Measurements from ENCODE around the gene MPZL2.

The MPZL2 gene

GRCh38 chr11:118233850-118234249 is 30.2 kb downstream of the MPZL2 start:
- H3K9me3 ChIP-seq (ENCODE audit: control insufficient read depth, low read length) = no peaks in the 10 kb centered on the region
- WGBS, 2 experiments = 94 to 97% methylated on average over 1 of the region's 1 CpG
- no peak overlapping the region for H3K27ac ChIP-seq (ENCODE audit: insufficient read depth, low read depth, low read length, poor library complexity, severe bottlenecking)
- H3K36me3 ChIP-seq (ENCODE audit: control insufficient read depth, insufficient read depth, low read length) = no peaks in the 10 kb centered on the region
- H3K4me3 ChIP-seq (ENCODE audit: insufficient read depth, low read depth, low read length) = no peak overlapping the region
- H3K4me1 ChIP-seq (ENCODE audit: control insufficient read depth, insufficient read depth, low read length) = no peaks in the 10 kb centered on the region
- no peaks in the 10 kb centered on the region for H3K27me3 ChIP-seq (ENCODE audit: control insufficient read depth, insufficient read depth, low read length, poor library complexity, severe bottlenecking)

DNA sequence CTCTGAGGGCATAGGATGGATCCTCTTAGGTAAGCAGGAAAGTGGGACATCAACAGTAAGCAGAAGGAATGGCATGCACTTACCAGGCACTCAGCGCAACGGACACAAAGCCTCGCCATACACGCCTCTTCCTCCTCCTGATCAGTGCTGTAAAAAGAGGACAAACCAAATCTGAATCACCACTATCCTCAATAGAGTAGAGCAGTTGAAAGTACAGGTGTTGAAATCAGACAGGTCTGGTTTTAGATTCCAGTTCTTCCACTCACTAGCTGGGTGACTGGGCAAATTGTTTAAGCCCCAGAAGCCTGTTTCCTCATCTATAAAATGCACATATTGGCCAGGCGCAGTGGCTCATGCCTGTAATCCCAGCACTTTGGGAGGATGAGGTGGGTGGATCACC is 30.7 kb downstream of the MPZL2 start:
- H3K27ac ChIP-seq (ENCODE audit: insufficient read depth, low read depth, low read length, poor library complexity, severe bottlenecking) = no peak overlapping the region
- WGBS, 2 experiments = 83 to 94% methylated on average over 5 of the region's 5 CpGs
- no peaks in the 10 kb centered on the region for H3K36me3 ChIP-seq (ENCODE audit: control insufficient read depth, insufficient read depth, low read length)

GRCh38 chr11:118232659-118233058 is 31.4 kb downstream of the MPZL2 start:
- Histone ChIP-seq H3K4me1 (ENCODE audit: control insufficient read depth, insufficient read depth, low read length) (no peaks in the 10 kb centered on the region), H3K27me3 (ENCODE audit: control insufficient read depth, insufficient read depth, low read length, poor library complexity, severe bottlenecking) (no peaks in the 10 kb centered on the region), H3K36me3 (ENCODE audit: control insufficient read depth, insufficient read depth, low read length) (no peaks in the 10 kb centered on the region), H3K9me3 (ENCODE audit: control insufficient read depth, low read length) (no peaks in the 10 kb centered on the region), H3K4me3 (ENCODE audit: insufficient read depth, low read depth, low read length) (no peak overlapping the region), H3K27ac (ENCODE audit: insufficient read depth, low read depth, low read length, poor library complexity, severe bottlenecking) (no peak overlapping the region)
- 89 to 96% methylated on average over 1 of the region's 1 CpG for WGBS, 2 experiments

More for the DNA sequence above, 30.7 kb downstream of the MPZL2 start:
- H3K27me3 ChIP-seq (ENCODE audit: control insufficient read depth, insufficient read depth, low read length, poor library complexity, severe bottlenecking) = no peaks in the 10 kb centered on the region
- no peak overlapping the region for H3K4me3 ChIP-seq (ENCODE audit: insufficient read depth, low read depth, low read length)
- no peaks in the 10 kb centered on the region for H3K4me1 ChIP-seq (ENCODE audit: control insufficient read depth, insufficient read depth, low read length)
- H3K9me3 ChIP-seq (ENCODE audit: control insufficient read depth, low read length) = no peaks in the 10 kb centered on the region

- Histone ChIP-seq H3K27me3 (ENCODE audit: control insufficient read depth, insufficient read depth, low read length, poor library complexity, severe bottlenecking) (no peaks in the 10 kb centered on the region), H3K36me3 (ENCODE audit: control insufficient read depth, insufficient read depth, low read length) (no peaks in the 10 kb centered on the region), H3K4me1 (ENCODE audit: control insufficient read depth, insufficient read depth, low read length) (no peaks in the 10 kb centered on the region)
These were observed 32.6 kb downstream of the MPZL2 start for GRCh38 chr11:118231461-118231860.

DNA sequence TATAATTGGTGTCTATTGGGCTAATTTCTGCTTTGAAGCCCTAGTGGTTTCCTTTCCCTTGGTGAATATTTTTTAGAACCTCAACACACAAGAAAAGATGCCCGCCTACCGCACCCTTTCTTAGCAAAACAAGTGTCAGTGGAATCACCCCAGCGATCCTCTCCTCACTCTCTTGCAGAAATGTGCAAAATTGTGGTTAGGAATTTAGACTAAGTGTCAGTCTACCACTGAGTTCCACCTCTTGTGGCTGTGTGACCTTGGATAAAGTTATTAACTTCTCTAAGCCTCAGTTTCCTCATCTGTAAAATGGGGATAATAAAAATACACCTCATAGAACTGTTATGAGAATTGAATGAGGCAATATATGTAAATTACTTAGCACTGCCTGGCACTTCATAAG is 34.0 kb downstream of the MPZL2 start:
- Histone ChIP-seq H3K4me3 (ENCODE audit: insufficient read depth, low read depth, low read length) (no peak overlapping the region), H3K36me3 (ENCODE audit: control insufficient read depth, insufficient read depth, low read length) (no peaks in the 10 kb centered on the region), H3K9me3 (ENCODE audit: control insufficient read depth, low read length) (no peaks in the 10 kb centered on the region), H3K27ac (ENCODE audit: insufficient read depth, low read depth, low read length, poor library complexity, severe bottlenecking) (no peak overlapping the region), H3K4me1 (ENCODE audit: control insufficient read depth, insufficient read depth, low read length) (no peaks in the 10 kb centered on the region), H3K27me3 (ENCODE audit: control insufficient read depth, insufficient read depth, low read length, poor library complexity, severe bottlenecking) (no peaks in the 10 kb centered on the region)
- WGBS, 2 experiments = 95 to 100% methylated on average over 3 of the region's 3 CpGs

More at GRCh38 chr11:118231461-118231860, 32.6 kb downstream of the MPZL2 start:
- no peak overlapping the region for H3K27ac ChIP-seq (ENCODE audit: insufficient read depth, low read depth, low read length, poor library complexity, severe bottlenecking)
- H3K4me3 ChIP-seq (ENCODE audit: insufficient read depth, low read depth, low read length) = no peak overlapping the region
- no peaks in the 10 kb centered on the region for H3K9me3 ChIP-seq (ENCODE audit: control insufficient read depth, low read length)

DNA sequence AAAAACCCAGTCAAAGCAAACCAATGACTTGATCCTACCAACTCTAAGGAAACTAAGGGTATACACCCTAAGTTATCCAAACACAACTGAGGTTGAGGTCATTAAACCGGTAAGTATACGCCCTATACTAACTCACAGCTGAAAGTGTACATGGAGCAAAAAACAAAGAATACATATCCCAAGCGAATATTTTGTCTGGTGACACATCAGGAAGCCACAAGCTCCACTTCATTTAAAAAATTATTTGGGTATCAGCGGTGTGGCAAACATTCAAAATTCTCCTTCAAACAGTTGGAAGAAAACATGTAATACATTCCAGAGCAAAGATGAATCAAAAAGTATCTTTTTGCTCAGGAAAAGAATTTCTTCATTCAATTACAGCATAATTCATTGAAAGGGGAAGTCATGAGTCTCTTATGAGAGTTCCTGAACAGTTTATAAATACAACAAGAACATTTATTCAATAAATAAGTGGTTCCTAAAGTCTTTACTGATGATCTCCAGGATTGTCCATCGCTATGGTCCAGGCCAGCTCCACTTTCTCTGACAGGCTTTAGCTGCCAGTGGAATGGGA is 34.7 kb downstream of the MPZL2 start:
- H3K4me3 ChIP-seq (ENCODE audit: insufficient read depth, low read depth, low read length) = no peak overlapping the region
- H3K4me1 ChIP-seq (ENCODE audit: control insufficient read depth, insufficient read depth, low read length) = no peaks in the 10 kb centered on the region
- no peak overlapping the region for H3K27ac ChIP-seq (ENCODE audit: insufficient read depth, low read depth, low read length, poor library complexity, severe bottlenecking)
- 95 to 97% methylated on average over 5 of the region's 5 CpGs for WGBS, 2 experiments
- H3K36me3 ChIP-seq (ENCODE audit: control insufficient read depth, insufficient read depth, low read length) = no peaks in the 10 kb centered on the region
- H3K9me3 ChIP-seq (ENCODE audit: control insufficient read depth, low read length) = no peaks in the 10 kb centered on the region
- no peaks in the 10 kb centered on the region for H3K27me3 ChIP-seq (ENCODE audit: control insufficient read depth, insufficient read depth, low read length, poor library complexity, severe bottlenecking)

DNA sequence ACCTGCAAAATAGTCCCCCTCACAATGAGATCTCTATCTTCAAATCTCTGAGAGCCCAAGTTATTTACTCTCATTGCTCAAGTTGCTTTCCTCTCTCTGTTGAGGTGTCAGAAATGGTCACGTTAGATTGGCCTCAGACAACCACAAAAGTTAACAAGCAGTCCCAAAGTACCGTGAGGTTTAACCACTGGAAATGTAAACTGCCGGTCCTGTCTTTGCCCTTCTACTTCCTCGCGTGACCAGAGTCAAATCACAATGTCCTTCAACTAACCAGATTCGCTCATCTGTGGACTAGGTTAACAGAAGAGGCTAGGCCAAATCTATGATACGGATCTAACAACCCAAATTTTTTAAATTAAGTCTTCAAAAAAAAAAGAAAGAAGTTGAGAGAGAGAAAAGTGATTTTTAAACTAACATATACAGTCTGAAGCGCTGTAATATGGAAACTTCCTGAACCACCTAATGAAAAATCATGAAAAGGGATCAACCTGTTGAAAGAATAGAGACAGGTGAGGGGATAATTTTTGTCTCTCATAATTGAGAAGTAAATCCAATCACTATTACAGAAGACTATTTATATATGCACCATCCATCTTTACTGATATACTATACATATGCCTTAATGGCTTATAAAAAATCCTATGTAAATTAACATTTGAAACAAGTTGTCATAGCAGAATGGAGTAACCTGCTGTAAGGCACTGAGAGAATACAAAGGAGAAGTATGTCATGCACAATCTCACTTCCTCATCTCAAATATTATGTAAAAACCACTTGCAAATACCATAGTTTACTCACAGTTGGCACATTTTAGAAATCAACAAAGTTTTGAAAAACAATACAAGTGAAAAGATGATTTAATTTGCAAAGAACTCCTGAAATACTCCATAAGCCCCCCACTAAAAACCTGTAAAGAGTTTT is 36.0 kb downstream of the MPZL2 start:
- no peaks in the 10 kb centered on the region for H3K27me3 ChIP-seq (ENCODE audit: control insufficient read depth, insufficient read depth, low read length, poor library complexity, severe bottlenecking)
- WGBS, 2 experiments = 94 to 96% methylated on average over 7 of the region's 8 CpGs

DNA sequence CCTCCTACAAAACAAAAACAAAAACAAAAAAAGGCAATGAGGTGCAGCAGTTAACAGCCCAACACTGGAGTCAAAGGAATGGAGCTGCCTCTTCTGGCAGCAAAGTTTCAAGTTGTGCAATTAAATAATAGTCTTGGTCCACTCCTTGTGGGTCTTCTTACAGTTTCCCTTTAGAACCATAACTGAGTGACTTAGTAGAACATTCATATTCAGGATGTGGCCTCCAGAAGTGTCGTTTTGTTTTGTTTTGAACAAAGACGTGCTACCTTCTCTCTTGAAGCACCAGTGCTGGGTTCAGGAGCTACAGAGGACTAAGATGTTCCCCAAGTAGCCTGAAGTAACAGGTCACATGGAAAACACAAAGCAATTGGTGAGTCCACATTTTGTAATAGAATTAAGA is 37.3 kb downstream of the MPZL2 start:
- Histone ChIP-seq H3K9me3 (ENCODE audit: control insufficient read depth, low read length) (no peaks in the 10 kb centered on the region), H3K27ac (ENCODE audit: insufficient read depth, low read depth, low read length, poor library complexity, severe bottlenecking) (no peak overlapping the region), H3K4me1 (ENCODE audit: control insufficient read depth, insufficient read depth, low read length) (no peaks in the 10 kb centered on the region), H3K4me3 (ENCODE audit: insufficient read depth, low read depth, low read length) (no peak overlapping the region), H3K36me3 (ENCODE audit: control insufficient read depth, insufficient read depth, low read length) (no peaks in the 10 kb centered on the region), H3K27me3 (ENCODE audit: control insufficient read depth, insufficient read depth, low read length, poor library complexity, severe bottlenecking) (no peaks in the 10 kb centered on the region)
- 90 to 93% methylated on average over 2 of the region's 2 CpGs for WGBS, 2 experiments

More for the DNA sequence above, 36.0 kb downstream of the MPZL2 start:
- no peak overlapping the region for H3K4me3 ChIP-seq (ENCODE audit: insufficient read depth, low read depth, low read length)
- H3K27ac ChIP-seq (ENCODE audit: insufficient read depth, low read depth, low read length, poor library complexity, severe bottlenecking) = no peak overlapping the region
- no peaks in the 10 kb centered on the region for H3K36me3 ChIP-seq (ENCODE audit: control insufficient read depth, insufficient read depth, low read length)
- H3K9me3 ChIP-seq (ENCODE audit: control insufficient read depth, low read length) = no peaks in the 10 kb centered on the region
- H3K4me1 ChIP-seq (ENCODE audit: control insufficient read depth, insufficient read depth, low read length) = no peaks in the 10 kb centered on the region

DNA sequence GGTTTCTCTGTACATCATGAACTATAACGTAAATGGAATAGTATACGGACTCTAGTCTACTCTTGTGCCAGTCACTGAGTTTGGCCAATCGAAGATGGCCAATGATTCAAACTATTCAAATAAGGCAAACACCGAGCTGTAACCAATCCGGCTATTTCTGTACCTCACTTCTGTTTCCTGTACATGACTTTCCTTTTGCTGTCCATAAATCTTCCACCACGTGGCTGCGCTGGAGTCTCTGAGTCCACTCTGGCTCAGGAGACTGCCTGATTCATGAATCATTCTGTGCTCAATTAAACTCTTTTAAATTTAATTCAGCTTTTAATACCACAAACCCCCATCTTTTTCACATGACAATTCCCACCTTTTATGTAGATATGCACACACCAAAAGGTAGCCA is 37.8 kb downstream of the MPZL2 start:
- Histone ChIP-seq H3K27ac (ENCODE audit: insufficient read depth, low read depth, low read length, poor library complexity, severe bottlenecking) (no peak overlapping the region), H3K36me3 (ENCODE audit: control insufficient read depth, insufficient read depth, low read length) (no peaks in the 10 kb centered on the region), H3K4me3 (ENCODE audit: insufficient read depth, low read depth, low read length) (no peak overlapping the region), H3K9me3 (ENCODE audit: control insufficient read depth, low read length) (no peaks in the 10 kb centered on the region), H3K4me1 (ENCODE audit: control insufficient read depth, insufficient read depth, low read length) (no peaks in the 10 kb centered on the region), H3K27me3 (ENCODE audit: control insufficient read depth, insufficient read depth, low read length, poor library complexity, severe bottlenecking) (no peaks in the 10 kb centered on the region)
- 91 to 92% methylated on average over 7 of the region's 7 CpGs for WGBS, 2 experiments

GRCh38 chr11:118224511-118225188 is 39.4 kb downstream of the MPZL2 start, which contains the start of gene JAML:
TSS of gene JAML (minus strand) at chr11:118225011. CDS start at chr11:118214866, 10,145 bp downstream.
- Histone ChIP-seq H3K27me3 (ENCODE audit: control insufficient read depth, insufficient read depth, low read length, poor library complexity, severe bottlenecking) (no peaks in the 10 kb centered on the region), H3K27ac (ENCODE audit: insufficient read depth, low read depth, low read length, poor library complexity, severe bottlenecking) (no peak within 1 kb of the TSS), H3K4me1 (ENCODE audit: control insufficient read depth, insufficient read depth, low read length) (no peaks in the 10 kb centered on the region), H3K9me3 (ENCODE audit: control insufficient read depth, low read length) (no peaks in the 10 kb centered on the region), H3K36me3 (ENCODE audit: control insufficient read depth, insufficient read depth, low read length) (no peaks in the 10 kb centered on the region), H3K4me3 (ENCODE audit: insufficient read depth, low read depth, low read length) (no peak within 1 kb of the TSS)
- 87 to 88% methylated on average over 6 of the region's 6 CpGs for WGBS, 2 experiments
